GM23338 (cell line): ENCODE data around the gene B3GALNT1. TPM values are rescaled to one million over a fixed set of nuclear protein-coding genes. Genes with fewer than 3 reads are reported as not detected.

Experiments
- ATAC-seq: fragments of 200-7000 bp; cut with Tn5 transposase; 3 replicates; pipeline ENCODE4 v1.9.1; 2020
- DNase-seq: peaks from one replicate; pipeline ENCODE4 v3.0.0-alpha.2; 2015; ENCODE audit warnings: low spot score
- H2AFZ ChIP-seq: fragments of 200-600 bp; sonication (generic); 2 replicates; pipeline ENCODE4 v1.8.0; 2016; ENCODE audit warnings: antibody characterized with exemption, mild to moderate bottlenecking, moderate library complexity
- H3F3A ChIP-seq: fragments of 200-600 bp; sonication (generic); replicated peaks from 2 replicates; pipeline ENCODE4 v1.8.0; 2017; ENCODE audit warnings: antibody characterized with exemption, mixed run types, low read depth
- H3K27ac ChIP-seq: fragments of 200-600 bp; sonication (generic); 2 replicates; pipeline ENCODE4 v1.6.1; 2016; ENCODE audit warnings: low read depth
- H3K27me3 ChIP-seq: fragments of 200-600 bp; sonication (generic); 2 replicates; pipeline ENCODE4 v1.8.0; 2016; ENCODE audit warnings: mild to moderate bottlenecking, mixed run types, moderate library complexity; ENCODE audit not compliant: insufficient read depth
- H3K36me3 ChIP-seq: fragments of 200-600 bp; sonication (generic); 2 replicates; pipeline ENCODE4 v1.8.0; 2016; ENCODE audit warnings: mild to moderate bottlenecking; ENCODE audit not compliant: insufficient read depth
- H3K4me1 ChIP-seq: fragments of 200-600 bp; sonication (generic); 2 replicates; pipeline ENCODE4 v1.8.0; 2016; ENCODE audit warnings: mild to moderate bottlenecking, moderate library complexity; ENCODE audit not compliant: insufficient read depth
- H3K4me2 ChIP-seq: fragments of 200-600 bp; sonication (generic); 2 replicates; pipeline ENCODE4 v1.7.1; 2017; ENCODE audit warnings: mixed run types
- H3K4me3 ChIP-seq: fragments of 200-600 bp; sonication (generic); 2 replicates; pipeline ENCODE4 v1.6.1; 2016; ENCODE audit warnings: mixed run types
- H3K79me2 ChIP-seq: fragments of 200-600 bp; sonication (generic); replicated peaks from 2 replicates; pipeline ENCODE4 v1.8.0; 2017; ENCODE audit warnings: mild to moderate bottlenecking; ENCODE audit not compliant: insufficient read depth
- H3K9me2 ChIP-seq: fragments of 200-600 bp; sonication (generic); 2 replicates; pipeline ENCODE4 v1.8.0; 2017; ENCODE audit not compliant: insufficient read depth
- H4K20me1 ChIP-seq: fragments of 200-600 bp; sonication (generic); replicated peaks from 2 replicates; pipeline ENCODE4 v1.8.0; 2017; ENCODE audit warnings: mild to moderate bottlenecking; ENCODE audit not compliant: insufficient read depth
- H3K27ac Mint-ChIP-seq: 2 replicates; pipeline ENCODE4 v1.8.0; 2020; ENCODE audit warnings: inconsistent platforms, mild to moderate bottlenecking, moderate library complexity, mixed read lengths
- H3K27me3 Mint-ChIP-seq: 3 replicates; pipeline ENCODE4 v1.8.0; 2022; ENCODE audit warnings: low read depth, mild to moderate bottlenecking, moderate library complexity, mixed read lengths, inconsistent platforms; ENCODE audit not compliant: insufficient read depth, poor library complexity
- H3K36me3 Mint-ChIP-seq: 3 replicates; pipeline ENCODE4 v1.8.0; 2021; ENCODE audit warnings: low read depth, mild to moderate bottlenecking, inconsistent platforms, moderate library complexity, mixed read lengths
- H3K4me1 Mint-ChIP-seq: 3 replicates; pipeline ENCODE4 v1.8.0; 2020; ENCODE audit warnings: mild to moderate bottlenecking, inconsistent platforms, mixed read lengths
- H3K4me3 Mint-ChIP-seq: 3 replicates; pipeline ENCODE4 v1.8.0; 2021; ENCODE audit warnings: moderate library complexity, mild to moderate bottlenecking, inconsistent platforms, mixed read lengths
- H3K9me3 Mint-ChIP-seq: 3 replicates; pipeline ENCODE4 v1.8.0; 2020; ENCODE audit warnings: moderate library complexity, mild to moderate bottlenecking, inconsistent platforms, mixed read lengths
- CREB1 ChIP-seq: fragments of 250-450 bp; sonication (Bioruptor Pico); IDR thresholded peaks from 2 replicates; pipeline ENCODE4 v1.5.0; 2020; ENCODE audit warnings: low read depth, mild to moderate bottlenecking, moderate library complexity
- EZH2 ChIP-seq: fragments of 200-600 bp; sonication (generic); IDR thresholded peaks from one replicate; pipeline ENCODE4 v1.8.0; 2017; ENCODE audit warnings: antibody characterized with exemption, mild to moderate bottlenecking, low read depth; ENCODE audit not compliant: unreplicated experiment
- EZH2phosphoT487 ChIP-seq: fragments of 200-600 bp; sonication (generic); IDR thresholded peaks from one replicate; pipeline ENCODE4 v1.8.1; 2018; ENCODE audit warnings: antibody characterized with exemption; ENCODE audit not compliant: unreplicated experiment
- NANOG ChIP-seq: IDR thresholded peaks from 2 replicates; pipeline ENCODE4 v1.6.1; 2016; ENCODE audit warnings: antibody characterized with exemption, borderline replicate concordance
- ZNF114 ChIP-seq: fragments of 250-450 bp; sonication (Bioruptor Pico); IDR thresholded peaks from 2 replicates; pipeline ENCODE4 v1.5.0; 2020; ENCODE audit warnings: mild to moderate bottlenecking, moderate library complexity
- ZNF331 ChIP-seq: fragments of 250-450 bp; sonication (Bioruptor Pico); IDR thresholded peaks from 2 replicates; pipeline ENCODE4 v1.5.0; 2020; ENCODE audit warnings: low read depth, mild to moderate bottlenecking, moderate library complexity
- polyA plus RNA-seq: library from polyadenylated mRNA; unstranded; fragments of >200 nt; fragmentation: Nextera tagmentation; extraction: Ambion mirVana; gene quantifications from 2 replicates; pipeline ENCODE4 v1.2.1, GENCODE V29; 2016
- total RNA-seq: library from RNA; depleted of rRNA; stranded (reverse); fragments of >200 nt; shearing (Covaris generic); gene quantifications from 2 replicates; pipeline ENCODE4 v1.2.3, GENCODE V29; 2014
- TF ChIP-seq, protein P1 (sequence below): IDR thresholded peaks from 2 replicates; pipeline ENCODE4 v1.6.1; 2016; ENCODE audit warnings: antibody characterized with exemption
- TF ChIP-seq, protein P2 (sequence below), 2 experiments: fragments of 200-600 bp in 1 of 2; sonication (generic) in 1 of 2; conservative IDR thresholded peaks; 2 replicates each; pipeline versions ENCODE4 v1.5.1 to v1.6.1; 2016 to 2017; ENCODE audit warnings: antibody characterized with exemption in 2 of 2, low read depth in 2 of 2, mild to moderate bottlenecking in 2 of 2, moderate library complexity in 1 of 2
- TF ChIP-seq, protein P3 (sequence below): IDR thresholded peaks from one replicate; pipeline ENCODE4 v1.6.1; 2018; ENCODE audit warnings: antibody characterized with exemption; ENCODE audit not compliant: unreplicated experiment
- TF ChIP-seq, protein P4 (sequence below): fragments of 250-450 bp; sonication (Bioruptor Pico); IDR thresholded peaks from 2 replicates; pipeline ENCODE4 v1.5.0; 2020; ENCODE audit warnings: mild to moderate bottlenecking, moderate library complexity

Gene B3GALNT1
- total and polyA plus RNA-seq, 2 experiments from 2014 or later = 3.3 to 5.9 TPM

DNA sequence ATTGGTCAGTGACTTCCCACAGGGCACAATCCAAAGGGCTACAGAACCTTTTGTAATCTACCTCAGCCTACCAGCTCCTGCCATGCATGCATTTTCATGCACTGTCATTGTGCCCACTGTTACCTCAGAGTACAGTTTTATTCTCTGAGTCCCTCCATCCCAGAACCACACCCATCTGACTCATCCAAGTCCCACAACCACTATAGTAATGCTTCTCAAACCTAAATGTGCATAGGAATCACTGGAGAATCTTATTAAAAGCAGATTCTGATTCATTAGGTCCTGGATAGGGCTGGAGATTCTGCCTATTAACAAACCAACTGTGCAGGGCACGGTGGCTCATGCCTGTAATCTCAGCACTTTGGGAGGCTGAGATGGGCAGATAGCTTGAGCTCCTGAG lies 3.7 kb upstream of the B3GALNT1 start:
- Histone ChIP-seq H3F3A (peaks cover 4% of the 10 kb centered on the region; the same call in 1 of the 2 replicates), H3K9me2 (no peaks in the 10 kb centered on the region), H3K79me2 (no peaks in the 10 kb centered on the region), H3K36me3 (no peaks in the 10 kb centered on the region), H2AFZ (no peak overlapping the region), H3K27ac (no peak overlapping the region), H4K20me1 (no peaks in the 10 kb centered on the region), H3K4me3 (no peak overlapping the region), H3K4me1 (0 out of 2 replicates have a peak, but pooled peaks cover 5% of the 10 kb centered on the region), H3K27me3 (peaks cover 25% of the 10 kb centered on the region), H3K4me2 (no peak overlapping the region)
- DNase-seq (no peak), ATAC-seq (no peak)
- TF ChIP-seq, protein P1, sequence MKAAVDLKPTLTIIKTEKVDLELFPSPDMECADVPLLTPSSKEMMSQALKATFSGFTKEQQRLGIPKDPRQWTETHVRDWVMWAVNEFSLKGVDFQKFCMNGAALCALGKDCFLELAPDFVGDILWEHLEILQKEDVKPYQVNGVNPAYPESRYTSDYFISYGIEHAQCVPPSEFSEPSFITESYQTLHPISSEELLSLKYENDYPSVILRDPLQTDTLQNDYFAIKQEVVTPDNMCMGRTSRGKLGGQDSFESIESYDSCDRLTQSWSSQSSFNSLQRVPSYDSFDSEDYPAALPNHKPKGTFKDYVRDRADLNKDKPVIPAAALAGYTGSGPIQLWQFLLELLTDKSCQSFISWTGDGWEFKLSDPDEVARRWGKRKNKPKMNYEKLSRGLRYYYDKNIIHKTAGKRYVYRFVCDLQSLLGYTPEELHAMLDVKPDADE = no peak
- TF ChIP-seq ZNF114 (CRISPR knock-in tag) = no peak
- TF ChIP-seq, protein P2, sequence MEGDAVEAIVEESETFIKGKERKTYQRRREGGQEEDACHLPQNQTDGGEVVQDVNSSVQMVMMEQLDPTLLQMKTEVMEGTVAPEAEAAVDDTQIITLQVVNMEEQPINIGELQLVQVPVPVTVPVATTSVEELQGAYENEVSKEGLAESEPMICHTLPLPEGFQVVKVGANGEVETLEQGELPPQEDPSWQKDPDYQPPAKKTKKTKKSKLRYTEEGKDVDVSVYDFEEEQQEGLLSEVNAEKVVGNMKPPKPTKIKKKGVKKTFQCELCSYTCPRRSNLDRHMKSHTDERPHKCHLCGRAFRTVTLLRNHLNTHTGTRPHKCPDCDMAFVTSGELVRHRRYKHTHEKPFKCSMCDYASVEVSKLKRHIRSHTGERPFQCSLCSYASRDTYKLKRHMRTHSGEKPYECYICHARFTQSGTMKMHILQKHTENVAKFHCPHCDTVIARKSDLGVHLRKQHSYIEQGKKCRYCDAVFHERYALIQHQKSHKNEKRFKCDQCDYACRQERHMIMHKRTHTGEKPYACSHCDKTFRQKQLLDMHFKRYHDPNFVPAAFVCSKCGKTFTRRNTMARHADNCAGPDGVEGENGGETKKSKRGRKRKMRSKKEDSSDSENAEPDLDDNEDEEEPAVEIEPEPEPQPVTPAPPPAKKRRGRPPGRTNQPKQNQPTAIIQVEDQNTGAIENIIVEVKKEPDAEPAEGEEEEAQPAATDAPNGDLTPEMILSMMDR (conservative IDR thresholded peaks at IDR 0.05; ENCODE audit: low read depth in 2 of 2) = no peak
- TF ChIP-seq, protein P3, sequence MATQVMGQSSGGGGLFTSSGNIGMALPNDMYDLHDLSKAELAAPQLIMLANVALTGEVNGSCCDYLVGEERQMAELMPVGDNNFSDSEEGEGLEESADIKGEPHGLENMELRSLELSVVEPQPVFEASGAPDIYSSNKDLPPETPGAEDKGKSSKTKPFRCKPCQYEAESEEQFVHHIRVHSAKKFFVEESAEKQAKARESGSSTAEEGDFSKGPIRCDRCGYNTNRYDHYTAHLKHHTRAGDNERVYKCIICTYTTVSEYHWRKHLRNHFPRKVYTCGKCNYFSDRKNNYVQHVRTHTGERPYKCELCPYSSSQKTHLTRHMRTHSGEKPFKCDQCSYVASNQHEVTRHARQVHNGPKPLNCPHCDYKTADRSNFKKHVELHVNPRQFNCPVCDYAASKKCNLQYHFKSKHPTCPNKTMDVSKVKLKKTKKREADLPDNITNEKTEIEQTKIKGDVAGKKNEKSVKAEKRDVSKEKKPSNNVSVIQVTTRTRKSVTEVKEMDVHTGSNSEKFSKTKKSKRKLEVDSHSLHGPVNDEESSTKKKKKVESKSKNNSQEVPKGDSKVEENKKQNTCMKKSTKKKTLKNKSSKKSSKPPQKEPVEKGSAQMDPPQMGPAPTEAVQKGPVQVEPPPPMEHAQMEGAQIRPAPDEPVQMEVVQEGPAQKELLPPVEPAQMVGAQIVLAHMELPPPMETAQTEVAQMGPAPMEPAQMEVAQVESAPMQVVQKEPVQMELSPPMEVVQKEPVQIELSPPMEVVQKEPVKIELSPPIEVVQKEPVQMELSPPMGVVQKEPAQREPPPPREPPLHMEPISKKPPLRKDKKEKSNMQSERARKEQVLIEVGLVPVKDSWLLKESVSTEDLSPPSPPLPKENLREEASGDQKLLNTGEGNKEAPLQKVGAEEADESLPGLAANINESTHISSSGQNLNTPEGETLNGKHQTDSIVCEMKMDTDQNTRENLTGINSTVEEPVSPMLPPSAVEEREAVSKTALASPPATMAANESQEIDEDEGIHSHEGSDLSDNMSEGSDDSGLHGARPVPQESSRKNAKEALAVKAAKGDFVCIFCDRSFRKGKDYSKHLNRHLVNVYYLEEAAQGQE = no peak
- TF ChIP-seq NANOG = no peak
- no peak for TF ChIP-seq EZH2
- TF ChIP-seq CREB1 = no peak
- TF ChIP-seq ZNF331 (CRISPR knock-in tag) = no peak
- no peak for TF ChIP-seq EZH2phosphoT487
- peaks cover 19% of the 10 kb centered on the region for H3K27me3 Mint-ChIP-seq
- peaks cover 12% of the 10 kb centered on the region; the same call in 2 of the 3 replicates for H3K9me3 Mint-ChIP-seq
- H3K27ac Mint-ChIP-seq = no peak overlapping the region
- peaks cover 5% of the 10 kb centered on the region for H3K4me1 Mint-ChIP-seq
- H3K4me3 Mint-ChIP-seq = no peak overlapping the region
- H3K36me3 Mint-ChIP-seq = peaks cover 5% of the 10 kb centered on the region; the same call in 2 of the 3 replicates

DNA sequence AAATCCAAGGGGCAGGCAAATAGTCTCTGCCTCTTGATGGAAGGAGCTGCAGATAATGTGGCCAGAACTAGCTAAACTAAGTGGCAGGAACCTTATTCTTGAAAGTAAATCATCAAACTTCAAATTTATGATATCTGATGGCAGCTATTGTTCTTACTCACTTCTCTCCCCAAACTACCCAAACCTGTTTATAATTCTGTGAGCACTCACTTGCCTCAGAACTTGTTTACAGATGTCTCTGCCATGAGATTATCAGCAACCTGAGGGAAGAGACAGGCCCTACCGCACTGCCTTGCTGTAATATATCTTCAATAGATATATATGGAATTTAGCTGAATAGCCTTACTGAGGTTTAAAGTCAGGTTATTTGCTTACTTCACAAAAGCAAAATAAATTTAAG lies 2.2 kb upstream of the B3GALNT1 start:
- Mint-ChIP-seq H3K4me1 (peaks cover 5% of the 10 kb centered on the region), H3K36me3 (peaks cover 3% of the 10 kb centered on the region; the same call in 1 of the 3 replicates), H3K9me3 (peaks cover 7% of the 10 kb centered on the region; the same call in 2 of the 3 replicates), H3K4me3 (no peak overlapping the region), H3K27me3 (peaks cover 20% of the 10 kb centered on the region), H3K27ac (no peak overlapping the region)
- H3K36me3 ChIP-seq = no peaks in the 10 kb centered on the region
- H3K4me1 ChIP-seq = 0 out of 2 replicates have a peak, but pooled peaks cover 6% of the 10 kb centered on the region
- H3K27ac ChIP-seq = no peak overlapping the region
- H3K4me3 ChIP-seq = no peak overlapping the region
- no peak overlapping the region for H2AFZ ChIP-seq
- H3K79me2 ChIP-seq = no peaks in the 10 kb centered on the region
- peaks cover 6% of the 10 kb centered on the region; the same call in 1 of the 2 replicates for H3F3A ChIP-seq
- DNase-seq = no peak
- ATAC-seq = no peak
- no peaks in the 10 kb centered on the region for H3K9me2 ChIP-seq
- H3K27me3 ChIP-seq = peaks cover 29% of the 10 kb centered on the region
- no peak overlapping the region for H3K4me2 ChIP-seq
- no peaks in the 10 kb centered on the region for H4K20me1 ChIP-seq
- TF ChIP-seq, protein P4, sequence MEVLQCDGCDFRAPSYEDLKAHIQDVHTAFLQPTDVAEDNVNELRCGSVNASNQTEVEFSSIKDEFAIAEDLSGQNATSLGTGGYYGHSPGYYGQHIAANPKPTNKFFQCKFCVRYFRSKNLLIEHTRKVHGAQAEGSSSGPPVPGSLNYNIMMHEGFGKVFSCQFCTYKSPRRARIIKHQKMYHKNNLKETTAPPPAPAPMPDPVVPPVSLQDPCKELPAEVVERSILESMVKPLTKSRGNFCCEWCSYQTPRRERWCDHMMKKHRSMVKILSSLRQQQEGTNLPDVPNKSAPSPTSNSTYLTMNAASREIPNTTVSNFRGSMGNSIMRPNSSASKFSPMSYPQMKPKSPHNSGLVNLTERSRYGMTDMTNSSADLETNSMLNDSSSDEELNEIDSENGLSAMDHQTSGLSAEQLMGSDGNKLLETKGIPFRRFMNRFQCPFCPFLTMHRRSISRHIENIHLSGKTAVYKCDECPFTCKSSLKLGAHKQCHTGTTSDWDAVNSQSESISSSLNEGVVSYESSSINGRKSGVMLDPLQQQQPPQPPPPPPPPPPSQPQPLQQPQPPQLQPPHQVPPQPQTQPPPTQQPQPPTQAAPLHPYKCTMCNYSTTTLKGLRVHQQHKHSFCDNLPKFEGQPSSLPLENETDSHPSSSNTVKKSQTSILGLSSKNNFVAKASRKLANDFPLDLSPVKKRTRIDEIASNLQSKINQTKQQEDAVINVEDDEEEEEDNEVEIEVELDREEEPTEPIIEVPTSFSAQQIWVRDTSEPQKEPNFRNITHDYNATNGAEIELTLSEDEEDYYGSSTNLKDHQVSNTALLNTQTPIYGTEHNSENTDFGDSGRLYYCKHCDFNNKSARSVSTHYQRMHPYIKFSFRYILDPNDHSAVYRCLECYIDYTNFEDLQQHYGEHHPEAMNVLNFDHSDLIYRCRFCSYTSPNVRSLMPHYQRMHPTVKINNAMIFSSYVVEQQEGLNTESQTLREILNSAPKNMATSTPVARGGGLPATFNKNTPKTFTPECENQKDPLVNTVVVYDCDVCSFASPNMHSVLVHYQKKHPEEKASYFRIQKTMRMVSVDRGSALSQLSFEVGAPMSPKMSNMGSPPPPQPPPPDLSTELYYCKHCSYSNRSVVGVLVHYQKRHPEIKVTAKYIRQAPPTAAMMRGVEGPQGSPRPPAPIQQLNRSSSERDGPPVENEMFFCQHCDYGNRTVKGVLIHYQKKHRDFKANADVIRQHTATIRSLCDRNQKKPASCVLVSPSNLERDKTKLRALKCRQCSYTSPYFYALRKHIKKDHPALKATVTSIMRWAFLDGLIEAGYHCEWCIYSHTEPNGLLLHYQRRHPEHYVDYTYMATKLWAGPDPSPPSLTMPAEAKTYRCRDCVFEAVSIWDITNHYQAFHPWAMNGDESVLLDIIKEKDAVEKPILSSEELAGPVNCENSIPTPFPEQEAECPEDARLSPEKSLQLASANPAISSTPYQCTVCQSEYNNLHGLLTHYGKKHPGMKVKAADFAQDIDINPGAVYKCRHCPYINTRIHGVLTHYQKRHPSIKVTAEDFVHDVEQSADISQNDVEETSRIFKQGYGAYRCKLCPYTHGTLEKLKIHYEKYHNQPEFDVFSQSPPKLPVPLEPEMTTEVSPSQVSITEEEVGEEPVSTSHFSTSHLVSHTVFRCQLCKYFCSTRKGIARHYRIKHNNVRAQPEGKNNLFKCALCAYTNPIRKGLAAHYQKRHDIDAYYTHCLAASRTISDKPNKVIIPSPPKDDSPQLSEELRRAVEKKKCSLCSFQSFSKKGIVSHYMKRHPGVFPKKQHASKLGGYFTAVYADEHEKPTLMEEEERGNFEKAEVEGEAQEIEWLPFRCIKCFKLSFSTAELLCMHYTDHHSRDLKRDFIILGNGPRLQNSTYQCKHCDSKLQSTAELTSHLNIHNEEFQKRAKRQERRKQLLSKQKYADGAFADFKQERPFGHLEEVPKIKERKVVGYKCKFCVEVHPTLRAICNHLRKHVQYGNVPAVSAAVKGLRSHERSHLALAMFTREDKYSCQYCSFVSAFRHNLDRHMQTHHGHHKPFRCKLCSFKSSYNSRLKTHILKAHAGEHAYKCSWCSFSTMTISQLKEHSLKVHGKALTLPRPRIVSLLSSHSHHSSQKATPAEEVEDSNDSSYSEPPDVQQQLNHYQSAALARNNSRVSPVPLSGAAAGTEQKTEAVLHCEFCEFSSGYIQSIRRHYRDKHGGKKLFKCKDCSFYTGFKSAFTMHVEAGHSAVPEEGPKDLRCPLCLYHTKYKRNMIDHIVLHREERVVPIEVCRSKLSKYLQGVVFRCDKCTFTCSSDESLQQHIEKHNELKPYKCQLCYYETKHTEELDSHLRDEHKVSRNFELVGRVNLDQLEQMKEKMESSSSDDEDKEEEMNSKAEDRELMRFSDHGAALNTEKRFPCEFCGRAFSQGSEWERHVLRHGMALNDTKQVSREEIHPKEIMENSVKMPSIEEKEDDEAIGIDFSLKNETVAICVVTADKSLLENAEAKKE = no peak
